HepG2 (cell line): ENCODE data around the gene TMEM107. TPM values are rescaled to one million over a fixed set of nuclear protein-coding genes. Genes with fewer than 3 reads are reported as not detected.
A peak's percentile ranks its signal among the peaks of the same experiment; 100 is the strongest.

Source experiments
- ASH2L ChIP-seq: fragments of 300-600, 200-600 bp; sonication (generic); IDR thresholded peaks from 2 replicates; pipeline ENCODE4 v1.7.0; 2017; ENCODE audit warnings: low read depth, mild to moderate bottlenecking, moderate library complexity, mixed read lengths, low read length; ENCODE audit not compliant: insufficient read length
- ELF1 ChIP-seq: sonication (generic); formaldehyde crosslinking; IDR thresholded peaks from 2 replicates; pipeline ENCODE4 v1.4.0; 2020; ENCODE audit warnings: missing genetic modification reagents
- GFI1 ChIP-seq: sonication (generic); formaldehyde crosslinking; IDR thresholded peaks from 2 replicates; pipeline ENCODE4 v1.5.0; 2020; ENCODE audit warnings: missing genetic modification reagents, mild to moderate bottlenecking, borderline replicate concordance
- HBP1 ChIP-seq: IDR thresholded peaks from 2 replicates; pipeline ENCODE4 v1.6.1; 2016; ENCODE audit warnings: low read depth, control low read depth
- HNRNPLL ChIP-seq: fragments of 200-400 bp; formaldehyde crosslinking; IDR thresholded peaks from 2 replicates; pipeline ENCODE4 v1.6.1; 2017; ENCODE audit warnings: mild to moderate bottlenecking, low read depth, low read length; ENCODE audit not compliant: poor library complexity, severe bottlenecking
- ISX ChIP-seq: sonication (generic); formaldehyde crosslinking; conservative IDR thresholded peaks from 2 replicates; pipeline ENCODE4 v1.5.0; 2020; ENCODE audit warnings: missing genetic modification reagents
- NAIF1 ChIP-seq: sonication (generic); formaldehyde crosslinking; IDR thresholded peaks from 2 replicates; pipeline ENCODE4 v1.5.0; 2020; ENCODE audit warnings: mild to moderate bottlenecking, missing genetic modification reagents, borderline replicate concordance
- NFE2 ChIP-seq: sonication (generic); formaldehyde crosslinking; IDR thresholded peaks from 2 replicates; pipeline ENCODE4 v1.4.0; 2020; ENCODE audit warnings: missing genetic modification reagents
- NR2F1 ChIP-seq, 2 experiments: fragments of 450-650 bp in 1 of 2; formaldehyde crosslinking in 1 of 2; IDR thresholded peaks; 2 replicates each; pipeline versions ENCODE4 v1.5.0 to v1.6.1; 2016 to 2020; ENCODE audit warnings: mild to moderate bottlenecking in 1 of 2, missing compliant biosample characterization in 1 of 2, missing genetic modification reagents in 1 of 2, moderate library complexity in 1 of 2
- PAWR ChIP-seq: sonication (generic); formaldehyde crosslinking; IDR thresholded peaks from 2 replicates; pipeline ENCODE4 v1.4.0; 2020; ENCODE audit warnings: missing genetic modification reagents, mild to moderate bottlenecking, borderline replicate concordance
- POLR2G ChIP-seq: fragments of 200-400 bp; formaldehyde crosslinking; IDR thresholded peaks from 2 replicates; pipeline ENCODE4 v1.6.1; 2018; ENCODE audit warnings: mild to moderate bottlenecking, low read depth, low read length, moderate library complexity
- SP140L ChIP-seq: sonication (generic); formaldehyde crosslinking; IDR thresholded peaks from 2 replicates; pipeline ENCODE4 v1.4.0; 2020; ENCODE audit warnings: missing genetic modification reagents, borderline replicate concordance
- TBL1XR1 ChIP-seq: fragments of 150-350 bp; IDR thresholded peaks from 2 replicates; pipeline ENCODE4 v1.6.1; 2014; ENCODE audit warnings: borderline replicate concordance, low read length; ENCODE audit not compliant: partially characterized antibody
- YEATS2 ChIP-seq: sonication (generic); formaldehyde crosslinking; IDR thresholded peaks from 2 replicates; pipeline ENCODE4 v1.4.0; 2020; ENCODE audit warnings: missing genetic modification reagents, borderline replicate concordance
- ZBTB2 ChIP-seq: sonication (generic); formaldehyde crosslinking; IDR thresholded peaks from 2 replicates; pipeline ENCODE4 v1.8.0; 2022; ENCODE audit warnings: low read depth, missing genetic modification reagents
- ZEB1 ChIP-seq: IDR thresholded peaks from 2 replicates; pipeline ENCODE4 v1.6.1; 2012; ENCODE audit warnings: mild to moderate bottlenecking, low read depth, inconsistent platforms; ENCODE audit not compliant: insufficient replicate concordance
- ZFAT ChIP-seq: sonication (generic); formaldehyde crosslinking; conservative IDR thresholded peaks from 2 replicates; pipeline ENCODE4 v1.8.1; 2023; ENCODE audit warnings: missing genetic modification reagents, inconsistent platforms
- ZFY ChIP-seq: sonication (generic); formaldehyde crosslinking; IDR thresholded peaks from 2 replicates; pipeline ENCODE4 v1.4.0; 2020; ENCODE audit warnings: missing genetic modification reagents
- ZNF431 ChIP-seq: sonication (generic); formaldehyde crosslinking; IDR thresholded peaks from 2 replicates; pipeline ENCODE4 v1.9.0; 2022; ENCODE audit warnings: missing genetic modification reagents, low read depth, mild to moderate bottlenecking, borderline replicate concordance
- ZNF720 ChIP-seq: sonication (generic); formaldehyde crosslinking; IDR thresholded peaks from 2 replicates; pipeline ENCODE4 v1.4.0; 2020; ENCODE audit warnings: missing genetic modification reagents
- ZNF737 ChIP-seq: sonication (generic); formaldehyde crosslinking; IDR thresholded peaks from 2 replicates; pipeline ENCODE4 v1.5.0; 2020; ENCODE audit warnings: missing genetic modification reagents, mild to moderate bottlenecking, borderline replicate concordance
- ZNF891 ChIP-seq: sonication (generic); formaldehyde crosslinking; IDR thresholded peaks from 2 replicates; pipeline ENCODE4 v1.5.0; 2020; ENCODE audit warnings: mild to moderate bottlenecking, missing genetic modification reagents
- polyA plus RNA-seq, 8 experiments: library from polyadenylated mRNA; depleted of rRNA in 3 of 8; stranded (reverse) in 7 of 8; unstranded in 1 of 8; fragments of >200 nt; fragmentation: Illumina TruSeq in 4 of 8; extraction: Trizol in 4 of 8; gene quantifications; 2 replicates each; pipeline versions ENCODE4 v1.2.1 to v1.2.3, GENCODE V29; 2011 to 2016; ENCODE audit warnings: low read depth in 4 of 8, missing spikeins in 1 of 8, mixed read lengths in 1 of 8; ENCODE audit not compliant: insufficient read depth in 1 of 8
- total RNA-seq, 5 experiments: library from RNA; depleted of rRNA; stranded (reverse); fragments of >200 nt; fragmentation: Illumina TruSeq; extraction: Trizol; gene quantifications; 2 replicates each; pipeline ENCODE4 v1.2.3, GENCODE V29; 2016; ENCODE audit warnings: low read depth in 1 of 5
- TF ChIP-seq, protein P1 (sequence below): sonication (generic); formaldehyde crosslinking; IDR thresholded peaks from 2 replicates; pipeline ENCODE4 v1.8.1; 2023; ENCODE audit warnings: missing genetic modification reagents, inconsistent platforms, borderline replicate concordance
- TF ChIP-seq, protein P2 (sequence below): sonication (generic); formaldehyde crosslinking; IDR thresholded peaks from 2 replicates; pipeline ENCODE4 v1.4.0; 2020; ENCODE audit warnings: missing genetic modification reagents

TMEM107 gene
- total and polyA plus RNA-seq, 2 of the 13 experiments (the other 11 are each of a cell fraction or from before 2014, with no cell fraction given): 7.2 to 15.3 TPM

GRCh38 chr17:8153525-8153956, 22.6 kb downstream of the TMEM107 start (continued):
- TF ChIP-seq HBP1 (CRISPR knock-in tag): no peak
- no peak for TF ChIP-seq ZNF737
- no peak for TF ChIP-seq GFI1 (CRISPR knock-in tag)
- no peak for TF ChIP-seq ZNF891 (CRISPR knock-in tag)
- peak; percentile 12; the same call in 1 of the 2 replicates for TF ChIP-seq POLR2G
- TF ChIP-seq TBL1XR1: peak; percentile 12
- no peak for TF ChIP-seq NFE2 (CRISPR knock-in tag)
- no peak for TF ChIP-seq ZNF431 (CRISPR knock-in tag)
- TF ChIP-seq ASH2L: no peak
- no peak for TF ChIP-seq ISX (CRISPR knock-in tag)
- TF ChIP-seq ZFAT (CRISPR knock-in tag): no peak
- TF ChIP-seq ZNF720 (CRISPR knock-in tag): no peak
- TF ChIP-seq NR2F1 (CRISPR knock-in tag; IDR thresholded peaks at IDR 0.05): no peak
- no peak for TF ChIP-seq SP140L (CRISPR knock-in tag)
- TF ChIP-seq, protein P1, sequence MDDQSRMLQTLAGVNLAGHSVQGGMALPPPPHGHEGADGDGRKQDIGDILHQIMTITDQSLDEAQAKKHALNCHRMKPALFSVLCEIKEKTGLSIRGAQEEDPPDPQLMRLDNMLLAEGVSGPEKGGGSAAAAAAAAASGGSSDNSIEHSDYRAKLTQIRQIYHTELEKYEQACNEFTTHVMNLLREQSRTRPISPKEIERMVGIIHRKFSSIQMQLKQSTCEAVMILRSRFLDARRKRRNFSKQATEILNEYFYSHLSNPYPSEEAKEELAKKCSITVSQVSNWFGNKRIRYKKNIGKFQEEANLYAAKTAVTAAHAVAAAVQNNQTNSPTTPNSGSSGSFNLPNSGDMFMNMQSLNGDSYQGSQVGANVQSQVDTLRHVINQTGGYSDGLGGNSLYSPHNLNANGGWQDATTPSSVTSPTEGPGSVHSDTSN: no peak
- no peak for TF ChIP-seq NAIF1 (CRISPR knock-in tag)
- TF ChIP-seq YEATS2: no peak
- no peak for TF ChIP-seq PAWR (CRISPR knock-in tag)
- TF ChIP-seq ZEB1: no peak
- no peak for TF ChIP-seq ZFY (CRISPR knock-in tag)
- TF ChIP-seq ZBTB2 (CRISPR knock-in tag): no peak
- TF ChIP-seq HNRNPLL: no peak
- no peak for TF ChIP-seq ELF1
- TF ChIP-seq, protein P2, sequence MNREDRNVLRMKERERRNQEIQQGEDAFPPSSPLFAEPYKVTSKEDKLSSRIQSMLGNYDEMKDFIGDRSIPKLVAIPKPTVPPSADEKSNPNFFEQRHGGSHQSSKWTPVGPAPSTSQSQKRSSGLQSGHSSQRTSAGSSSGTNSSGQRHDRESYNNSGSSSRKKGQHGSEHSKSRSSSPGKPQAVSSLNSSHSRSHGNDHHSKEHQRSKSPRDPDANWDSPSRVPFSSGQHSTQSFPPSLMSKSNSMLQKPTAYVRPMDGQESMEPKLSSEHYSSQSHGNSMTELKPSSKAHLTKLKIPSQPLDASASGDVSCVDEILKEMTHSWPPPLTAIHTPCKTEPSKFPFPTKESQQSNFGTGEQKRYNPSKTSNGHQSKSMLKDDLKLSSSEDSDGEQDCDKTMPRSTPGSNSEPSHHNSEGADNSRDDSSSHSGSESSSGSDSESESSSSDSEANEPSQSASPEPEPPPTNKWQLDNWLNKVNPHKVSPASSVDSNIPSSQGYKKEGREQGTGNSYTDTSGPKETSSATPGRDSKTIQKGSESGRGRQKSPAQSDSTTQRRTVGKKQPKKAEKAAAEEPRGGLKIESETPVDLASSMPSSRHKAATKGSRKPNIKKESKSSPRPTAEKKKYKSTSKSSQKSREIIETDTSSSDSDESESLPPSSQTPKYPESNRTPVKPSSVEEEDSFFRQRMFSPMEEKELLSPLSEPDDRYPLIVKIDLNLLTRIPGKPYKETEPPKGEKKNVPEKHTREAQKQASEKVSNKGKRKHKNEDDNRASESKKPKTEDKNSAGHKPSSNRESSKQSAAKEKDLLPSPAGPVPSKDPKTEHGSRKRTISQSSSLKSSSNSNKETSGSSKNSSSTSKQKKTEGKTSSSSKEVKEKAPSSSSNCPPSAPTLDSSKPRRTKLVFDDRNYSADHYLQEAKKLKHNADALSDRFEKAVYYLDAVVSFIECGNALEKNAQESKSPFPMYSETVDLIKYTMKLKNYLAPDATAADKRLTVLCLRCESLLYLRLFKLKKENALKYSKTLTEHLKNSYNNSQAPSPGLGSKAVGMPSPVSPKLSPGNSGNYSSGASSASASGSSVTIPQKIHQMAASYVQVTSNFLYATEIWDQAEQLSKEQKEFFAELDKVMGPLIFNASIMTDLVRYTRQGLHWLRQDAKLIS (CRISPR knock-in tag): no peak
